Neural cell (in vitro differentiated cells): Measurements from ENCODE around the gene TRAK1. TPM values are rescaled to one million over a fixed set of nuclear protein-coding genes. Genes with fewer than 3 reads are reported as not detected.

ENCODE experiments used
- H2AFZ ChIP-seq: fragments of 200-600, 300-800 bp; sonication (generic), shearing (Covaris generic); 2 replicates; pipeline ENCODE4 v1.6.0; 2014; ENCODE audit warnings: low read depth, mild to moderate bottlenecking, antibody characterized with exemption, low read length, moderate library complexity
- H3F3A ChIP-seq: fragments of 200-600 bp; shearing (Covaris generic); 2 replicates; pipeline ENCODE4 v1.6.1; 2016; ENCODE audit warnings: mild to moderate bottlenecking, moderate library complexity, mixed read lengths, antibody characterized with exemption, low read length; ENCODE audit not compliant: insufficient read depth, poor library complexity, severe bottlenecking
- H3K27ac ChIP-seq: fragments of 200-600, 300-800 bp; sonication (generic), shearing (Covaris generic); 2 replicates; pipeline ENCODE4 v1.5.1; 2014; ENCODE audit warnings: mild to moderate bottlenecking, low read length, moderate library complexity
- H3K27me3 ChIP-seq: fragments of 300-800, 200-600 bp; sonication (generic), shearing (Covaris generic); 2 replicates; pipeline ENCODE4 v1.6.0; 2014; ENCODE audit warnings: mild to moderate bottlenecking, low read depth, low read length, moderate library complexity; ENCODE audit not compliant: insufficient read depth
- H3K36me3 ChIP-seq: fragments of 300-800, 200-600 bp; sonication (generic), shearing (Covaris generic); 2 replicates; pipeline ENCODE4 v1.5.1; 2014; ENCODE audit warnings: mild to moderate bottlenecking, antibody characterized with exemption, low read length, moderate library complexity; ENCODE audit not compliant: insufficient read depth
- H3K4me2 ChIP-seq: fragments of 300-800, 200-600 bp; sonication (generic), shearing (Covaris generic); 2 replicates; pipeline ENCODE4 v1.6.0; 2014; ENCODE audit warnings: mild to moderate bottlenecking, low read length
- H3K4me3 ChIP-seq: fragments of 300-800, 200-600 bp; sonication (generic), shearing (Covaris generic); 2 replicates; pipeline ENCODE4 v1.5.1; 2014; ENCODE audit warnings: mild to moderate bottlenecking, low read length, moderate library complexity
- H3K79me2 ChIP-seq: fragments of 200-600 bp; shearing (Covaris generic); replicated peaks from 2 replicates; pipeline ENCODE4 v1.6.0; 2014; ENCODE audit warnings: mild to moderate bottlenecking, low read length, moderate library complexity; ENCODE audit not compliant: insufficient read depth
- H3K9ac ChIP-seq: fragments of 300-800, 200-600 bp; sonication (generic), shearing (Covaris generic); 2 replicates; pipeline ENCODE4 v1.6.1; 2016; ENCODE audit warnings: mild to moderate bottlenecking, low read length, mixed read lengths
- H3K9me2 ChIP-seq: fragments of 200-600 bp; shearing (Covaris generic); 2 replicates; pipeline ENCODE4 v1.6.1; 2016; ENCODE audit warnings: mild to moderate bottlenecking, low read length, mixed read lengths; ENCODE audit not compliant: insufficient read depth
- H3K9me3 ChIP-seq: fragments of 200-600, 300-800 bp; sonication (generic), shearing (Covaris generic); 2 replicates; pipeline ENCODE4 v1.6.1; 2016; ENCODE audit warnings: mild to moderate bottlenecking, mixed run types, low read length, moderate library complexity, mixed read lengths
- H4K20me1 ChIP-seq: fragments of 200-600 bp; shearing (Covaris generic); 2 replicates; pipeline ENCODE4 v1.6.1; 2016; ENCODE audit warnings: mild to moderate bottlenecking, mixed run types; ENCODE audit not compliant: insufficient read depth
- CTCF ChIP-seq: fragments of 450-650 bp; IDR thresholded peaks from 2 replicates; pipeline ENCODE4 v1.5.1; 2014; ENCODE audit warnings: antibody characterized with exemption, mild to moderate bottlenecking, moderate library complexity; ENCODE audit not compliant: poor library complexity, severe bottlenecking
- EP300 ChIP-seq: fragments of 450-650 bp; conservative IDR thresholded peaks from 2 replicates; pipeline ENCODE4 v1.6.1; 2014; ENCODE audit warnings: antibody characterized with exemption, mild to moderate bottlenecking, moderate library complexity; ENCODE audit not compliant: poor library complexity, severe bottlenecking
- EZH2 ChIP-seq: fragments of 200-600, 300-800 bp; shearing (Covaris generic), sonication (generic); IDR thresholded peaks from 2 replicates; pipeline ENCODE4 v1.6.1; 2014; ENCODE audit warnings: antibody characterized with exemption, low read length, borderline replicate concordance, mild to moderate bottlenecking; ENCODE audit not compliant: insufficient read depth, poor library complexity, severe bottlenecking
- MXI1 ChIP-seq: fragments of 450-650 bp; conservative IDR thresholded peaks from 2 replicates; pipeline ENCODE4 v1.6.1; 2014; ENCODE audit warnings: antibody characterized with exemption, mild to moderate bottlenecking; ENCODE audit not compliant: poor library complexity, severe bottlenecking
- POLR2AphosphoS5 ChIP-seq: IDR thresholded peaks from 2 replicates; pipeline ENCODE4 v1.6.1; 2012
- RAD21 ChIP-seq: fragments of 450-650 bp; conservative IDR thresholded peaks from 2 replicates; pipeline ENCODE4 v1.6.1; 2014; ENCODE audit warnings: antibody characterized with exemption, mild to moderate bottlenecking, moderate library complexity
- REST ChIP-seq: IDR thresholded peaks from 2 replicates; pipeline ENCODE4 v1.6.1; 2012; ENCODE audit warnings: borderline replicate concordance
- SMC3 ChIP-seq: fragments of 450-650 bp; conservative IDR thresholded peaks from 2 replicates; pipeline ENCODE4 v1.6.1; 2014; ENCODE audit warnings: antibody characterized with exemption, mild to moderate bottlenecking, moderate library complexity; ENCODE audit not compliant: poor library complexity
- TAF1 ChIP-seq: IDR thresholded peaks from 2 replicates; pipeline ENCODE4 v1.6.1; 2012; ENCODE audit warnings: low read depth
- polyA plus RNA-seq: library from polyadenylated mRNA; depleted of rRNA; stranded (reverse); fragments of >200 nt; gene quantifications from 2 replicates; pipeline ENCODE4 v1.2.3, GENCODE V29; 2014

Gene TRAK1
- polyA plus RNA-seq, 1 donor from 2014 or later: 34.7 TPM

GRCh38 chr3:42055291-42055690 lies 35.9 kb upstream of the TRAK1 start:
- H3K9me2 ChIP-seq: no peaks in the 10 kb centered on the region
- no peak for TF ChIP-seq RAD21
- TF ChIP-seq MXI1: no peak
- TF ChIP-seq TAF1: no peak
- TF ChIP-seq EZH2: no peak
- no peak for TF ChIP-seq SMC3
- TF ChIP-seq EP300: no peak
- no peak for TF ChIP-seq POLR2AphosphoS5
- H3K9ac ChIP-seq: no peak overlapping the region
- H3K4me2 ChIP-seq: no peak overlapping the region
- no peak overlapping the region for H3K4me3 ChIP-seq
- H3K79me2 ChIP-seq: peaks cover 6% of the 10 kb centered on the region
- no peak overlapping the region for H2AFZ ChIP-seq
- no peaks in the 10 kb centered on the region for H3K36me3 ChIP-seq
- no peaks in the 10 kb centered on the region for H3K27me3 ChIP-seq
- H3F3A ChIP-seq: no peaks in the 10 kb centered on the region
- H3K27ac ChIP-seq: no peak overlapping the region
- no peaks in the 10 kb centered on the region for H3K9me3 ChIP-seq
- H4K20me1 ChIP-seq: no peaks in the 10 kb centered on the region

- no peak overlapping the region for H3K4me2 ChIP-seq
- H3K9me3 ChIP-seq: no peaks in the 10 kb centered on the region
- no peak overlapping the region for H3K4me3 ChIP-seq
- H3K36me3 ChIP-seq: no peaks in the 10 kb centered on the region
- no peaks in the 10 kb centered on the region for H3F3A ChIP-seq
- H3K27me3 ChIP-seq: no peaks in the 10 kb centered on the region
- H4K20me1 ChIP-seq: no peaks in the 10 kb centered on the region
- no peak overlapping the region for H3K9ac ChIP-seq
- no peak overlapping the region for H3K27ac ChIP-seq
- H3K79me2 ChIP-seq: peaks cover 3% of the 10 kb centered on the region
- H2AFZ ChIP-seq: no peak overlapping the region
- no peaks in the 10 kb centered on the region for H3K9me2 ChIP-seq
- TF ChIP-seq EP300 (no peak), REST (no peak), MXI1 (no peak), SMC3 (no peak), TAF1 (no peak), CTCF (no peak), POLR2AphosphoS5 (no peak), RAD21 (no peak), EZH2 (no peak)
These were observed 34.3 kb upstream of the TRAK1 start for GRCh38 chr3:42056840-42057239.
